GM18909 (cell line): Measurements from ENCODE around the gene MYO5A.
A peak's percentile ranks its signal among the peaks of the same experiment; 100 is the strongest.
"Not testable (repeated sequence)": the region's sequence is repeated elsewhere in the genome, so short reads cannot be mapped to it uniquely, and the experiment has no call there.

ENCODE experiments used
- ATAC-seq: cut with Tn5 transposase; IDR thresholded peaks from one replicate; pipeline ENCODE4 v1.9.1; 2021; ENCODE audit warnings: mild to moderate bottlenecking; ENCODE audit not compliant: unreplicated experiment, poor library complexity

MYO5A gene

DNA sequence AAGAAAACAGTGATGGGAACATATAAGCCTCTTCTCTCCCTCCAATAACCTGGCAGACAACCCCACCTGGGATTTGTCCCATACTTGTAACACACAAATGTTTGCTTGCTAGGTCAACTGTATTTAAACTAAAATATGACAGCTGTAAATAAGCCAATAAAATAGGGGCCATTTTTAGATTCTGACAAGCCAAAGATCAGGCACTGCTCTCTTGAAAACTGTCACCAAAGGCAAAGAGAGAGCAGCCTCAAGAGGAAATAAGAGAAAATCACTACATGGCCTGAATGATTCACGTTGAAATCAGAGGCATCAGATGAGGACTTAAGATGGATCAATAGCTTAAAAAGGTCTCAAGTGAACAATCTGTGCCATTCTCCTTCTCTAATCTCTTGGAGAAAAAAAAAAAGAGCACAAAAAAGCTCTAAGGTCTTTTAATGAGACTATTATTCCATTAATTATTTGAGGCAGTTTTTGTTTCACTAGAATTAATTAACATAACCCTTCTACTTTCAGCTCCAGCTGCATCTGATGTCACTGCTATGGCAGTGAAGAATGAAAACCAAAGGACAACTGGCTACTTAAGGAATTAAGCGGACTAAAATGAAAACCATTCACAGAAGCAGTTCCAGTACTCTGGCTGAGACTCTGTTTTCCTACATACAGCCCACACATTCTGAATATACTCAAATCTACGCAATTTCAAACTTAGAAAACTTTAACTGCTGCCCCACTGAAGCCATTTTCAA is 19.0 kb downstream of the MYO5A start:
- no peak for ATAC-seq

DNA sequence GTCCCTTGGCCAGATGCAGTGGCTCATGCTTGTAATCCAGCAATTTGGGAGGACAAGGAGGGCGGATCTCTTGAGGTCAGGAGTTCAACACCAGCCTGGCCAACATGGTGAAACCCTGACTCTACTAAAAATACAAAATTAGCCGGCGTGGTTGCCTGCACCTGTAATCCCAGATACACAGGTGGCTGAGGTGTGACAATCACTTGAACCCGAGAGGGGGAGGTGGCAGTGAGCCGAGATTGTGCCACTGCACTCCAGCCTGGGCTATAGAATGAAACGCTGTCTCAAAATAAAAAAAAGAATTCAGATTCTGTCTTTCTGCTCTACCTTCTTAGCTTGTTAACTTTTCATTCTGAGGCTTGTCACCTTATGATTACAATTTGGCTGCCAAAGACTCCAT is 22.1 kb downstream of the MYO5A start:
- no peak for ATAC-seq

DNA sequence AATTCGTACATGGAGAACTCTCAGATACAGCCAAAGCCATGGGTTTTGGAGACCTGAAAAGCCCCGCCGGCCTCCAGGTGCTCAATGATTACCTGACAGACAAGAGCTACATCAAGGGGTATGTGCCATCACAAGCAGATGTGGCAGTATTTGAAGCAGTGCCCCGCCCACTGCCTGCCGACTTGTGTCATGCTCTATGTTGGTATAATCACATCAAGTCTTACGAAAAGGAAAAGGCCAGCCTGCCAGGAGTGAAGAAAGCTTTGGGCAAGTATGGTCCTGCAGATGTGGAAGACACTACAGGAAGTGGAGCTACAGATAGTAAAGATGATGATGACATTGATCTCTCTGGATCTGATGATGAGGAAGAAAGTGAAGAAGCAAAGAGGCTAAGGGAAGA is 23.5 kb downstream of the MYO5A start:
- no peak for ATAC-seq

DNA sequence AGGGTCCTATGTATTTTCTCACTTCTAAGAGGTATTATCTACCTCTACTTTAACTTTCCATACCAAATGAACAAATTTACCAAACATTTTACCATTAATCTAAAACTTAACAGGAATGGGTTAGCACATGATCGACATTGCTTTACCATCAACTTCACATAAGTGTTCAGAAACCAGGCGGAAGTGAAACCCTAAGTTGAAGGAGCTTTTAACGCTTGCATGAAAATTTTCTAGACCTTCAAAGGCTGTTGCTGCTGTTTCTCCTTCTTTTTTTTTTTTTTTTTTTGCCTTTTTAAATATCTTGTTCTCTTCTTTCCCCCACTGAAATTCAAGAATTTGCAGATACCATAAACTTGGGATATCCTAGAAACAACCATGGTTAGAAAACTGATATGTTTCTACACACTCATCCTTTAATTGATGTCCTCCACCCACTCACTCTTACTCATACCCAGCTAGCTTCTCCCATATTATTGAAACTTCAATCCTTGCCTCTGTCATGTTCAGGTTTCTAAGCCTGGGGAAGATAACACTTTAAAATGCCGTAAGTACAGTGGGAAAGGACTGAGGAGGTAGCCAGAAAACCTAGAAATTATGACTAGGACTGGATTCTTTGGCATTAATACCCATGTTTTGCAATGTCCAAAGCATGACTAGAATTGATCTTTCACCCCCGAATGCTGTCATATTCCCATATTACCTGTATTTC is 24.7 kb downstream of the MYO5A start:
- ATAC-seq: peak; percentile 82

DNA sequence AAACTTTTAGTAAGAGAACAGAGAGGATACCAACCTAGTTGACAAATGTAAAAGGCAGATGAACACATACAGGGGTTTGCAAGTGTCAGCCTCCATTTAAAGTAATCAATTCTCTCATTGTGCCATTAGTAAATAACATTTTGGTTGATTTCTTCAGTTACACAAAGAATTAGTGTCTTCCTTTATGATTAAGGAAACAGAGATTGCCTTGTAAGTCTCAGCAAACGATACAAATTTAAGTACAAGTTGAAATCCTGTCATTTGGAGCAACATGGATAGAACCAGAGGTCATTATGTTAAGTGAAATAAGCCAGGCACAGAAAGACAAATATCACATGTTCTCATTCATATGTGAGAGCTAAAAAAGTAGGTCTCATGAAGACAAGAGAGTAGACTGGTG is 26.1 kb downstream of the MYO5A start:
- ATAC-seq: no peak

DNA sequence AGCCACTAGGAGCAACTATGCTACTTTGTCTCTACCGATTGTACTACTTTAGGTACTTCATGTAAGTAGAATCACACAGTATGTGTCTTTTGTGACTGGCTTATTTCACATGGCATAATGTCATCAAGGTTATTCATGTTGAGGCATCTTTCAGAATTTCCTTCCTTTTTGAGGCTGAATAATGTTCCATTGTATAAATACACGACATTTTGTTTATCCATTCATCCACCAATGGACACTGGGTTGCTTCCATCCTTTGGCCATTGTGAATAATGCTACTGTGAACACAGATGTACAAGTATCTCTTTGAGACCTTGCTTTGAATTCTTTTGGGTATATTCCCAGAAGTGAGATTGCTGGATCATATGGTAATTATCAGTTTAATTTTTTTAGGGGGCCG is 29.2 kb downstream of the MYO5A start:
- ATAC-seq: no peak

DNA sequence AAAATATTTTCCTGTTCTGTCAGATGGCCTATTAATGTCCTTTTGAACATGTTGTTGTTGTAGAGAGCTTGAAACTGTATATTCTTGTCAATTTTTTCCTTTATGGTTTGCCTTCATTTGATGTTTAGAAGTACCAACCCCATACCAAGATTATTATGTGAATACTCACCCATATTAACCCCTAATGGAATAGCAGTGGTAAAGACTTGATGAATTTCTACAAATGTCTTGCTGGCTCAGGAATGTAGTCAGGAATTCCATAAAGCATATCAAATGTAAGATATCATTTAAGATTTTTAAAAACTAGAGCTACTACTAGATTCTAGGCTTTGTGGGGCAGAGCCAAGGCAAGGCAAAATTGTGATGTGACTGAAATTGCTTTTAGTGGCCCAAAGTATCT is 30.0 kb downstream of the MYO5A start:
- ATAC-seq: no peak

DNA sequence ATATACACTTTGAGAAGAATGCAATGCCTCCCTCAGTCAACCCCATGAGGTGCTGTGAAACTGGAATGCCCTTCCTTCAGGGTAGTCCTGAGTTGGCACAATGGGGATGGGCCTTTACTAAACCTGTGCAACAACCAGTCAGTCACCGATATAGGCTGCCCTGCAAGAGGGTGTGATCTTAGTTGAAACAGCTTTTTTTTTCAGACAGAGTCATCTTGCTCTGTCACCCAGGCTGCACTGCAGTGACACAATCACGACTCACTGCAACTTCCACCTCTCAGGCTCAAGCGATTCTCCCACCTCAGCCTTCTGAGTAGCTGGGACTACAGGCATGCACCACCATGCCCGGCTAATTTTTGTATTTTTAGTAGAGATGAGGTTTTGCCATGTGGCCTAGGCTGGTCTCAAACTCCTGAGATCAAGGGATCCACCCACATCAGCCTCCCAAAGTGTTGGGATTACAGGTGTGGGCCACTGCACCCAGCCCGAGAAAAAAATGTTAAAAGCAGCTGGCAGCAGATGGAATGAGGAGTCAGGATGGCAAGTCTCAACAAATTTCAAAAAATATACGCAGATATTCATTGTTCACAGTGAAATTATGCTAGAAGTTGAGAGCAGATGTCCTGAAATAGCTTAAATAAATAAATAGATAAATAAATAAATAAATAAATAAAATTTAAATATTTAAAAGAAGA is 31.8 kb downstream of the MYO5A start:
- no peak for ATAC-seq

DNA sequence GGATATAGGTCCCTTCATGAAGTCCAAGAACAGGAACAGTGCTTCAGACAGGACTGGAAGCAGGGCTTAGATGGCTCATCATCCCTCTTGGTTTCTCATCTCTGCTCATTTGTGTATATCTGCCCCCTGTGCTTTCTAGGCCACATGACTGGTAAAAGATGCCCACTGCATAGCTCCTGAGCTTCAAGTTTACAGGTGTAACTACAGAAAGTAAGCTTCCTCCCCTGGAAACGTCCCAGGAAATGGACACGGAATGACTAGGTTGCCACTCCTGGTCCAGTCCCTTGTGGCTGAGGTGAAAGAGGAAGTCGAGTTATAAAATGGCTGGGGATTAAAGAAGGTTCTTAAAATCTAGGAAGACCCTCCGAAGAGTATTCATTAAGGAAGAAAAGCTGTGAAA is 32.5 kb downstream of the MYO5A start:
- no peak for ATAC-seq

DNA sequence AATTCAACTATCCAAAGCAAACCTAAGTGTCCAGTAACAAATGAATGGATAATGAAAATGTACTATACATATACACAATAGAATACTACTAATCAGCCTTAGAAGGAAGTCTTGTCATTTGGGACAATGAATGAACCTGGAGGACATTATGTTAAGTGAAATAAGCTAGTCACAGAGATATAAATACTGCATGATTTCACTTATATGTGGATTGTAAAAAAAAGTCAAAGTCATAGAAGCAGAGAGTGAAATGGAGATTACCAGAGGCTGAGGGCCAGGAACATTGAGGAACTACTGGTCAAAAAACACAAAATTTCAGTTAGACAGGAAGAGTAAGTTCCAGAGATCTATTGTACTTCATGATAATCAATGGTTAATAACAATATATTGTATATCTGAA is 33.6 kb downstream of the MYO5A start:
- no peak for ATAC-seq

DNA sequence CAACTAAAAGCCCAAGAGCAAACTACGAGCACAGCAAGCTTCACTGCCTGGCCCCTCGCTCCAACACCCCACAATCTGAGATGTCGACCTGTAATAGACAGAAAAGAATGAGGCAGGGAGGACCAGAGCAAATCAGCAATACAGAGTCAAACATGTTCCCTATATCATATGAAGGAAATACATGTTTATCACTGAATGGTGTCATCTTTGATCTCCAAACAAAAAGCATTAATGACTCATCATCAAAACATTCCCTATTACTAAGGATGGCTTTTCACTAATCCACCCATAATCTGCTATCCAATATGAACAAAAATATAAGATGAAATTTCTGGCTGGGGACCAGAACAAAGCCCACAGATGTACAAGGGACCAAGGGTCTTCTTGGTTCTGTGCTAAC is 34.7 kb downstream of the MYO5A start:
- ATAC-seq: no peak

DNA sequence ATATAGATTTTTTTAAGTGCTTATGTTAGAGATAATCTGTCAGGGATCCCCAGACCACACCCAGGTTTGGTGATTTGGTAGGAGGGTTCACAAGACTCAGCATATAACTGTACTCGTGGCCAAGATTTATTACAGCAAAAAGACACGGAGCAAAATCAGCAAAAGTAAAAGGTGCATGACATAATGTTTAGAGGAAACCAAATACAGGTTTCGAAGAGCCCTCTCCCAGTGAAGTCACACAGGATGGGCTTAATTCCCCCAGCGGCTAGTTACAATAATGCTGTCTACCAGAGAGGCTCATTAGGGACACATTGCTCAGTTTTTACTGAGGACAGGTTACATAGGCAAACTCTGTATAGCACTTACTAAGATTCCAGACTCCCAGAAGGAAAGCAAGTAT is 36.5 kb downstream of the MYO5A start:
- no peak for ATAC-seq

DNA sequence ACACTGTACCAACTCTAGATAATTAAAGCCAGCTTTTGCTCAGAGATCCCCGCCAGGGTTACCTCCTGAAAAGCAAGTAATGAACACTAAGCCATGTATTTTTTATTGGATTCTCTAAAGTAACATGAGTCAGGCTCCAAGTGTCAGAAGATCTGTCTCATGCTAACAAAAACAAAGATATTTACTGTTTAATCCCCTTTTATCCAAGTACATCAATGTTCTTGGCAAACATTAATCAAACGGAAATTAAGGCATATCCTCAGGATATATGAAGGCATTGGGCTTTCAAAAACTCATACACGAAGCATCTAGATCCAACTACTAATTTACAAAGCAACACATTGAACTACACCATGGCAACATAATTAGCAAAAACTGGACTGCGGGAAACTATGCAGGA is 37.2 kb downstream of the MYO5A start:
- ATAC-seq: no peak

DNA sequence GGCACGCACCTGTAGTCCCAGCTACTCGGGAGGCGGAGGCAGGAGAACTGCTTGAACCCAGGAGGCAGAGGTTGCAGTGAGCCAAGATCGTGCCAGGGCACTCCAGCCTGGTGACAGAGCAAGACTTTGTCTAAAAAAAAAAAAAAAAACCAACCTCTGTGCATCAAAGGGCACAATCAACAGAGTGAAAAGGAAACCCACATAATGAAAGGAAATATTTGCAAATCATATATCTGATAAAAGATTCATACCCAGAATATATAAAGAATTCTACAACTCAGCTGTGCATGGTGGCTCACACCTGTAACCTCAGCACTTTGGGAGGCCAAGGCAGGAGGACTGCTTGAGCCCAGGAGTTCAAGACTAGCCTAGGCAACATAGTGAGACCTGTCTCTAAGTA is 39.2 kb downstream of the MYO5A start:
- not testable (repeated sequence) for ATAC-seq

DNA sequence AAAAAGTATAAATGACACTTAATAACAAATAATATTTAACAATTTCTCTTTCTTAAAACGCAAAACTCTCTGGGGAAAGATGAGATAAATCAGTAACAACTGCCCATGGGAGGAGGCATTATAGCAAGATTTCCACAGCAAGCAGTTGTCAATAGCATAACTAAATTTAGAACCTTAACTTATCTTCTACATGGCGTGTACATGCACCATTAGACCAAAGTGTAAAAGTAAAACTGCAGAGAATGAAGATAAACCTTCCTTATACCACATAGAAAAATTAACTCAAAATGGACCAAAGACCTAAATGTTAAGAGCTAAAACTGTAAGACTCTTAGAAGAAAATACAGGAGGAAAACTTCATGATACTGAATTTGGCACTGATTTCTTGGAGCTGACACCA is 39.9 kb downstream of the MYO5A start:
- no peak for ATAC-seq

DNA sequence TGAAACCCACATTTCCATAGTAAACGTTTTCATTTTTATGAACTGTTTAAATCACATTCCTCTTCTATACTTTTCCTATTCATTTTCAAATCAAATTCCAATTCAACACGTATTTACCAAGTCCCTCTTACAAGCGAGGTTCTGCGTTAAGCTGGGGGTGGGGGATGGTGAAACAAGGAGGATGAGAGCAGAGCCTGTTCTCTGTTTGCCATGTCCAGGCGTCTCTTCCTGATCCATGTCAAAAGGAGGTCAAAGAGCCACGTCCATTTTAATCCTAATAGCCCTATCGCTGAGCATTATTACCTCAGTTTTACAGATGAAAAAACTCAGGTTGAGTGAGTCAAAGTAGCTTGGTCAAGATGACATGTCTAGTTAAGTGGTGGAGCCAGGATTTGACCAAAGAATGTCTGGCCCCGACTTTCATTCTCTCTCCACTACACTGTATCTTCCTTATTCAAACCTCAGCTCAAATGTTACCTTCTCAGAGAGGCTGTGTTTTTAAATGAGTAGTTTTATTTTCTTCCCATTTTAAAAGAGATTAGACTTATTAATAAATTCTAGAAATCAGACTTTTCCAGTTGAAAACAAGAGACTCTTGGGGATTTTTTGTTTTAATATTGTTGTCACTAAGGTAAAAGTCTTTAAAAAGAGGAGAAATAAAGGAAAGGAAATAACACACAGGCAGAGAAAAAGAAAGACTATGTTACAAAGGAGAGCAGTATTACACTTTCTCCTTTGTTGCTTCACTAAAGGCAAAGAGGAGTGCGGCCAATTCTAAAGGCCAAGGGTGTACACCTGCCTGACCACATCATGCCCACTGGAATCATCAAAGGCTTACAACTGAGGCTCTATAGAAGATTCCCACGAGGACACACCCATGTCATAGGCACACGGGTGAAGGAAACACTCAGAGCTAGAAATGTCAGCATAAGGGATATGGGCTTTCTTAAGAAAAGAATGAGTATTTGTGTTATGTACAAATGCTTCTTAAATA is 42.4 kb downstream of the MYO5A start:
- no peak for ATAC-seq

DNA sequence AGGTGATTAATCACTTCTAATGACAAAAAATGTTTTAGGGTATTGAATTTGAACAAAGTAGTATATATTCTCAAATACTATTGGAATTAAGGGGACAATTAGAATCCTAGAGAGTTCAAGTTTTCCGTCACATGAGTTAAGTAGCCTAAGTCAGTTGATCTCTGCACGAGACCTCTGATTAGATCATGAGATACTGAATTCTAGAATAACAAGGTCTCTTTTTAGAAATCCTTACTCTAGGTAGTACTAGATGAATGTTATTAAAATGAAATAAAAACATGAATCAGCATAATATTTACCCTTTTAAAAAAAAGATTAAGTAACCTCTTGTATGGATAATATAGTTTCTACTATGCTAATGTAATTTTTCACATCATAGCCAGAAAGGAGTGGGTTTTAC is 43.4 kb downstream of the MYO5A start:
- no peak for ATAC-seq

DNA sequence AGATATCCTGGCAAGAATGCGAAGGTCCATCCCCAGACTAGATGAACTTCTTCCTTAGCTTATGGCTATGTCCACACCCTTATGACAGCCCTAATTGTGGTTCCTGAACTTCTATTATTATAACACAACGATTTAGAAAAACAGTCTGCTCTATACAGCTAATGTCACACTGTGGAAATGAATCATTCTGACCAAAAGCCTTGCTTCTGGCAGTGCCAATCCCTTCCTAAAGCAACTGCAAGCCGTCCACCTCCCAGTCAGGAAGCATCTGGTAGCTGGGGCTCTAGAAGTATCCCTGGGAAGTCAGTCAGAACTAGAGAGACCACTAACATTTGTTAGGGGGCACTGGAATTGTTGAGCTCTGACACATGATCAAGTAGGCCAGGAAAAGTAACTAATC is 45.0 kb downstream of the MYO5A start:
- ATAC-seq: no peak

DNA sequence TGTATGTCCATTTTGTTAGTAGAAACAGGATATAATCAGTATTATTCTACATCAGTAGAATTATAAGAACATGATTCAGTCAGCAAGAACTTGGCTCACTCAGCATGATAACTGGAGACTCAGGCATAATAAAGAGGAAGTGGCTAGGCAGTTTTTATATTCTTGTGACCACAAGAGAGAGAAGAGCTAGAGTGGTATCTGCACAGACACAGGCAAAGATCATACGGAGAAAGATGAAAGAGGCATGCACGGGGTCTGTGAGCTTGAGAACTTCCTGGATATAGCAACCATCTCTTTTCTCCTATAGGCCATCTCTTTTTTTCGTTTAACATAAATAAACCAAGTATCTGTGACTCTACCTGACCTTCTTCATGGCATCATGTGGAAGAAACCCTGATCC is 46.8 kb downstream of the MYO5A start:
- peak; percentile 98 for ATAC-seq

DNA sequence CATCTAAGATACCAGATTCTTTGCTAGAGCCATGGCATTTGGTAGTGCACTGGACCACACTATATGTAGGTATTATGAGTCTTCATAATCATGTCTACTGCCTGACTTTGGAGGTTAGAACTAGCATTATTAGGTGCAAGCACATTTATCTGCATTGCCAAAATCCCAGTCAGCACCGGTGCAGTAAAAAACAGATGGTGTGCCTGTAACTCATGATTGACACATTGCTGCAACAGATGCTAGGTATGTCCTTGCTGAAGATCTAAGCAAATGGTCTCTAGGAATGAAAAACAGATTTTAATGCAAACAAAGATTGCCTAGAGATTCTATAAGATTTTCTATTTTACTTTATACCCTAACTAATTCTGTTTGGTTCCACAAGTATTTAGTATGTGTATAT is 47.7 kb downstream of the MYO5A start:
- ATAC-seq: no peak
